HG03575 (cell line): Measurements from ENCODE around the gene XIRP2.

Experiments
- ATAC-seq: cut with Tn5 transposase; IDR thresholded peaks from one replicate; pipeline ENCODE4 v1.9.1; 2021; ENCODE audit not compliant: unreplicated experiment, insufficient number of reproducible peaks, low FRiP score; ENCODE audit errors: extremely low read depth

The XIRP2 gene, protein sequence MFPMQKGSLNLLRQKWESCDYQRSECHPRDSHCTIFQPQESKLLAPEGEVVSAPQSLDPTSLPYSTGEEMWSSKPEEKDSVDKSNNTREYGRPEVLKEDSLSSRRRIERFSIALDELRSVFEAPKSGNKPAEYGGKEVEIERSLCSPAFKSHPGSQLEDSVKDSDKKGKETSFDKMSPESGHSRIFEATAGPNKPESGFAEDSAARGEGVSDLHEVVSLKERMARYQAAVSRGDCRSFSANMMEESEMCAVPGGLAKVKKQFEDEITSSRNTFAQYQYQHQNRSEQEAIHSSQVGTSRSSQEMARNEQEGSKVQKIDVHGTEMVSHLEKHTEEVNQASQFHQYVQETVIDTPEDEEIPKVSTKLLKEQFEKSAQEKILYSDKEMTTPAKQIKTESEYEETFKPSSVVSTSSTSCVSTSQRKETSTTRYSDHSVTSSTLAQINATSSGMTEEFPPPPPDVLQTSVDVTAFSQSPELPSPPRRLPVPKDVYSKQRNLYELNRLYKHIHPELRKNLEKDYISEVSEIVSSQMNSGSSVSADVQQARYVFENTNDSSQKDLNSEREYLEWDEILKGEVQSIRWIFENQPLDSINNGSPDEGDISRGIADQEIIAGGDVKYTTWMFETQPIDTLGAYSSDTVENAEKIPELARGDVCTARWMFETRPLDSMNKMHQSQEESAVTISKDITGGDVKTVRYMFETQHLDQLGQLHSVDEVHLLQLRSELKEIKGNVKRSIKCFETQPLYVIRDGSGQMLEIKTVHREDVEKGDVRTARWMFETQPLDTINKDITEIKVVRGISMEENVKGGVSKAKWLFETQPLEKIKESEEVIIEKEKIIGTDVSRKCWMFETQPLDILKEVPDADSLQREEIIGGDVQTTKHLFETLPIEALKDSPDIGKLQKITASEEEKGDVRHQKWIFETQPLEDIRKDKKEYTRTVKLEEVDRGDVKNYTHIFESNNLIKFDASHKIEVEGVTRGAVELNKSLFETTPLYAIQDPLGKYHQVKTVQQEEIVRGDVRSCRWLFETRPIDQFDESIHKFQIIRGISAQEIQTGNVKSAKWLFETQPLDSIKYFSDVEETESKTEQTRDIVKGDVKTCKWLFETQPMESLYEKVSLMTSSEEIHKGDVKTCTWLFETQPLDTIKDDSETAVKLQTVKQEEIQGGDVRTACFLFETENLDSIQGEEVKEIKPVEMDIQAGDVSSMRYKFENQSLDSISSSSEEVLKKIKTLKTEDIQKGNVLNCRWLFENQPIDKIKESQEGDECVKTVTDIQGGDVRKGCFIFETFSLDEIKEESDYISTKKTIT (N-terminal part only)

GRCh38 chr2:166888180-166888579 lies at the start of gene XIRP2:
Gene XIRP2, plus strand, starts transcription at chr2:166888480. Its CDS starts 15,003 bp downstream, at chr2:166903483.
- ATAC-seq: no peak

GRCh38 chr2:166841152-166841551 lies 47.1 kb upstream of the XIRP2 start:
- no peak for ATAC-seq

GRCh38 chr2:166841679-166842078 lies 46.6 kb upstream of the XIRP2 start:
- ATAC-seq: no peak

GRCh38 chr2:166844111-166844510 lies 44.2 kb upstream of the XIRP2 start:
- ATAC-seq: no peak

DNA sequence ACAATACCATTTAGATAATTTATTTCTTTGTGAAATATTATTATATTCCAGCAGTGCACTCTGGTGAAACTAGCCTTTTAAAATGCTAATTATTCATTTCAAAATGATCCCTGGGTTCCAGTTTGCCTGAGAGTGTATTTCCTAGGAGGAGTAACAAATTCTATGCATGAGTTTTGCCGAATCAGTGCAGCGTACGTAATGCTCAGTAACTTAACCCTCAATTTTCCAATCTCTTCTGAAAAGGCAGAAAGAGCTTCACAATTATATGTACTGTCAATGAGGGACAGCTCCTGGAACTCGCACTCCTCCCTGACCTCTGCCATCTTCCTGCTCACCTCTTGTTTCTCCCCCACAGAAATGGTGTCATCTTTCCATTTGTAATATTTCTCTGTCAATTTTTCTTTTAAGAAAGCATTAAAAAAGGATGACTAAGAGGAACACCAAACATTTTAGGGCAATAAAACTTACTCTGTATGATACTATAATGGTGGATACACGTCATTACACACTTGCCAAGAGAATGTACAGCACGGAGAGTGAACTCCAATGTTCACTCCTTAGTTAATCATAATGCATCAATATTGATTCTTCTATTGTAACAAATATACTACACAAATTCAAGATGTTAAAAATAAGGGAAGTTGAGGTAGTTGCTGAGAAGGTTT lies 25.7 kb upstream of the XIRP2 start:
- no peak for ATAC-seq

DNA sequence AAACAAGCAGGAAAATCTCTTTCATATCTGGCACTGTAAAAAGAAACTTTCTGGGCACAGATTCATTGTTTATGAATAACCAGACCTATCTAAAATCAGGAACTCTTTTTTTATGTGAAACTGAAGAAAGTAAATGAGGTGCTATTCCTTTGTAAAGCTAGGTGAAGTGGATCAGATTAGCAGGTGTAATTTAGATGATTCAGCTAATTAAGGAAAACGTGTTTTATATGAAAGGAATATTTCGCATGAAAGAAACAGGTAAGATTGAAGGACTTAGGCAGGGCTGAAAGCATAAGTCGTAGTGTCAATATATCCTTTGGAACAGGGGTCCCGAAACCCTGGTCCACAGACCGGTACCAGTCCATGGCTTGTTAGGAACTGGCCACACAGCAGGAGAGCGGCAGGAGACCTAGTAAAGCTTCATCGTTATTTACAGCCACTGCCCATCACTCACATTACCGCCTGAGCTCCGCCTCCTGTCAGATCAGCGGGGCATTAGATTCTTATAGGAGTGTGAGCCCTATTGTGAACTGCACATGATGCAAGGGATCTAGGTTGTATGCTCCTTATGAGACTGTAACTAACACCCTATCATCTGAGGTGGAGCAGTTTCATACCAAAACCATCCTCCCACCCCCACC lies 20.3 kb upstream of the XIRP2 start:
- no peak for ATAC-seq

GRCh38 chr2:166870346-166870745 lies 17.9 kb upstream of the XIRP2 start:
- ATAC-seq: no peak

- no peak for ATAC-seq
Measured at GRCh38 chr2:166881177-166881576, 7.1 kb upstream of the XIRP2 start.

GRCh38 chr2:166882851-166883250 lies 5.4 kb upstream of the XIRP2 start:
- no peak for ATAC-seq

DNA sequence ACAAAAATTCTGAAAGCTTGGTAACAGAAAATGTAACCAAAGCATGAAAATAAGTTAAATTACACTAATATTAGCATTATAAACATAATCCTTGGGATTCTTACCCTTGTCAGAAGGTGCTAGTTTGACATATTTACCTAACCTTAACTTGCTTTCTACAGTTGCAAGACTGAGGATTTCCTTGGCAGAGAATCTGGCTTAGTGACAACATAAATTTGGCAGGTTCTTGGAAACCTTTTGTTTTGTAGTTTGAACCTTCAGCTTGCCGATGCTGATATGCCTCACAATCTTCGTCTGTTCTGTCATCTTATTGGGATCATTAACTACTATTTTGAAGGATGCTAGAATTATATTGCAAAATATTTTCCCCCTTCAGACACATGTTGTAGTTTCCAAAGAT lies 3.4 kb downstream of the XIRP2 start:
- ATAC-seq: no peak

DNA sequence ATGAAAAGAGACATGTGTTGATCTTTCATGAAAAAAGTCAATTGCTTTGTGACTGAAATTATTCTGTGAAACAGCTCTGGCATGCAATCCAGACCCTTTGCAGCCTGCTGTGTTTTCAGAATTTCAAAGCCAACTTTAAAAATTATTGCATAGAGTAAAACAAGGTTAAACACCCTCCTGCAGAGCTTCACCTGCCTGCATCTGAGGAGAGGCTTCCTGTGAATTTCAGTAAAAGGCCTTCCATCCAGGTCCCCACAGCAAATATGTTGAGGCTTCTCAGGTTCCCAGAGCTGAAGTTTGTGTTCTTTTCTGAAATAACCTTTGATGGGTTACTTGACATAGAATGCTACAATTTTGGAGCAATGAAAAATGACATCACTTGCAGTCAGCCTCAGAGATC lies 4.1 kb downstream of the XIRP2 start:
- no peak for ATAC-seq

- ATAC-seq: no peak
Measured at GRCh38 chr2:166895243-166895642, 7.0 kb downstream of the XIRP2 start.

GRCh38 chr2:166897666-166898065 lies 9.4 kb downstream of the XIRP2 start:
- no peak for ATAC-seq

- no peak for ATAC-seq
Measured at GRCh38 chr2:166899676-166900075, 11.4 kb downstream of the XIRP2 start.

- ATAC-seq: no peak
Measured at GRCh38 chr2:166900700-166901099, 12.4 kb downstream of the XIRP2 start.

DNA sequence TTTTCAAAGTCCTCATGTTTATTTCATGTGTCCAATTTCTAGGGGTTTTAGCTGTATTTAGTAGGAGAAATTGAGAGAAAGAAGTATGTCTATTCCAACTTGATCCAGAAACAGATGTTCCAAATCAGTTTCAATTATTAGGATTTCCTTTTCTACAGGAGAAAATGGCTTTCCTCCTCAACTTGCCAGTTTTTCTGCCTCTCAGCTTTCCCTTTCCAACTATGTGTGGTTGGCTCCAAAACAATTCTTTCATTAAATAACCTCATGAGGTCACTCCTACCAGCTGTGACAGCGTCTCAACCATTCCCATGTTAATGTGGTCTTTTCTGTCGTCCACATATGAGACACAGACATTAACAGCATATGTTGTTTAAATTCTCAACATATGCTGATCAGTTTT lies 13.1 kb downstream of the XIRP2 start:
- ATAC-seq: no peak

GRCh38 chr2:166916987-166917386 lies 28.7 kb downstream of the XIRP2 start:
- no peak for ATAC-seq

DNA sequence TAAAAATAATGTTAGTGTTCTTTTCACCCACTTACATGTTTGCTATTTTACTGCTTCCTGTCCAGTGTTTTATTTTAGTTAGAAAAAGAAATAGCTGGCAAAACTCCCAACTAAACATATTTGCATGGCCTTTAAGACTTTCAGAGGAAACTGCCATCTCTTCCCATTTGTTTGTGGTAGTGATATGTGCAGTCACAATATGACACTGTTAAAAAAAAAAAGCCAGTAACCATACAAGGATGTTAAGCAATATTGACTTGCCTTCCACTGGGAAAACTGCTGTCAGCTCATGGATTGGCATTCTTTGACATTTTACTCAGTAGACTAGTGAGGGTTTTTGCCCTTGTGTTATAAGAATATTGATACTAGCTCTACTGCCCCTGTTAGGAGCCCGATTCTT lies 29.1 kb downstream of the XIRP2 start:
- no peak for ATAC-seq
